HG02759 (cell line): ENCODE data around the gene FOXO1.

ENCODE experiments used
- ATAC-seq: cut with Tn5 transposase; IDR thresholded peaks from one replicate; pipeline ENCODE4 v1.9.1; 2021; ENCODE audit warnings: mild to moderate bottlenecking, moderate library complexity; ENCODE audit not compliant: unreplicated experiment

The FOXO1 gene

GRCh38 chr13:40582531-40582930, 83.9 kb downstream of the FOXO1 start:
- ATAC-seq, result no peak

GRCh38 chr13:40581277-40581579, 85.2 kb downstream of the FOXO1 start:
- ATAC-seq, result no peak

- ATAC-seq, result no peak
Observed at GRCh38 chr13:40580566-40581276, 85.7 kb downstream of the FOXO1 start.

- ATAC-seq, result no peak
Observed at GRCh38 chr13:40579535-40579934, 86.9 kb downstream of the FOXO1 start.

- ATAC-seq, result no peak
Observed at GRCh38 chr13:40578055-40578454, 88.4 kb downstream of the FOXO1 start.

- no peak for ATAC-seq
Observed at GRCh38 chr13:40576369-40576768, 90.1 kb downstream of the FOXO1 start.

GRCh38 chr13:40572961-40573360, 93.5 kb downstream of the FOXO1 start:
- no peak for ATAC-seq

GRCh38 chr13:40571338-40571963, 95.0 kb downstream of the FOXO1 start:
- ATAC-seq, result no peak

- no peak for ATAC-seq
Observed at GRCh38 chr13:40570930-40571329, 95.5 kb downstream of the FOXO1 start.

GRCh38 chr13:40569024-40569350, 97.5 kb downstream of the FOXO1 start:
- no peak for ATAC-seq

GRCh38 chr13:40568246-40569023, 98.0 kb downstream of the FOXO1 start:
- no peak for ATAC-seq

GRCh38 chr13:40566811-40567210, 99.6 kb downstream of the FOXO1 start:
- ATAC-seq, result no peak

- no peak for ATAC-seq
Observed at GRCh38 chr13:40565282-40566148, 100.9 kb downstream of the FOXO1 start.

GRCh38 chr13:40564342-40565001, 102.0 kb downstream of the FOXO1 start:
- peak; percentile 67 for ATAC-seq

GRCh38 chr13:40563350-40564125, 102.9 kb downstream of the FOXO1 start:
- ATAC-seq, result no peak

- ATAC-seq, result no peak
Observed at GRCh38 chr13:40562975-40563349, 103.5 kb downstream of the FOXO1 start.

- no peak for ATAC-seq
Observed at GRCh38 chr13:40559915-40560314, 106.5 kb downstream of the FOXO1 start.

- no peak for ATAC-seq
Observed at GRCh38 chr13:40558656-40559055, 107.8 kb downstream of the FOXO1 start.

GRCh38 chr13:40556453-40556852, 110.0 kb downstream of the FOXO1 start:
- no peak for ATAC-seq

- ATAC-seq, result no peak
Observed at GRCh38 chr13:40553356-40553755, 113.1 kb downstream of the FOXO1 start.
